Panc1 (cell line): ENCODE measurements around the gene KIRREL3. TPM values are rescaled to one million over a fixed set of nuclear protein-coding genes. Genes with fewer than 3 reads are reported as not detected.

Experiments
- ATAC-seq: fragments of 200-7000 bp; cut with Tn5 transposase; 2 replicates; pipeline ENCODE4 v1.9.1; 2020; ENCODE audit warnings: mild to moderate bottlenecking, moderate library complexity
- BruUV-seq: library from RNA; stranded (reverse); fragments of 400-500 nt; replicated peaks from 2 replicates; lab custom pipeline; 2021; lab: Mats Ljungman, UMichigan
- CTCF ChIA-PET: fragments of 300-600 bp; sonication (Branson Sonifier 250); formaldehyde crosslinking; loops from one replicate; lab custom pipeline; 2022; ENCODE audit warnings: antibody characterized with exemption; lab: Charles Lee
- POLR2A ChIA-PET: fragments of 300-600 bp; sonication (Branson Sonifier 250); formaldehyde crosslinking; loops from one replicate; lab custom pipeline; 2022; ENCODE audit warnings: antibody characterized with exemption; lab: Charles Lee
- DNase-seq: peaks from one replicate; pipeline ENCODE4 v3.0.0-alpha.2; 2010; ENCODE audit warnings: low read depth, low spot score
- H3K27ac ChIP-seq: 2 replicates; pipeline ENCODE4 v1.5.1; 2011; ENCODE audit warnings: mild to moderate bottlenecking, low read length, inconsistent platforms
- H3K27me3 ChIP-seq: fragments of 200-500 bp; sonication (Bioruptor generic); 2 replicates; pipeline ENCODE4 v1.6.0; 2014; ENCODE audit warnings: low read length, inconsistent platforms; ENCODE audit not compliant: control insufficient read depth, insufficient read depth
- H3K36me3 ChIP-seq: fragments of 200-500 bp; sonication (Bioruptor generic); 2 replicates; pipeline ENCODE4 v1.5.1; 2014; ENCODE audit warnings: inconsistent platforms, mild to moderate bottlenecking, low read length, moderate library complexity; ENCODE audit not compliant: control insufficient read depth, insufficient read depth
- H3K4me1 ChIP-seq: 2 replicates; pipeline ENCODE4 v1.5.1; 2011; ENCODE audit warnings: inconsistent platforms, mild to moderate bottlenecking, low read length, moderate library complexity; ENCODE audit not compliant: control insufficient read depth, insufficient read depth
- H3K4me3 ChIP-seq, 2 experiments: 2 replicates each; pipeline ENCODE4 v1.5.1; 2011 to 2012; ENCODE audit warnings: low read depth in 2 of 2, low read length in 2 of 2, mild to moderate bottlenecking in 2 of 2, inconsistent platforms in 1 of 2, moderate library complexity in 1 of 2
- H3K9me3 ChIP-seq: fragments of 200-500 bp; sonication (Bioruptor generic); 2 replicates; pipeline ENCODE4 v1.5.1; 2014; ENCODE audit warnings: low read depth, mild to moderate bottlenecking, inconsistent platforms, low read length, moderate library complexity; ENCODE audit not compliant: control insufficient read depth, insufficient read depth
- POLR2AphosphoS5 ChIP-seq: IDR thresholded peaks from 2 replicates; pipeline ENCODE4 v1.6.1; 2012; ENCODE audit warnings: mild to moderate bottlenecking, low read depth, low read length, moderate library complexity
- SIN3A ChIP-seq: IDR thresholded peaks from 2 replicates; pipeline ENCODE4 v1.6.1; 2012; ENCODE audit warnings: low read depth, mild to moderate bottlenecking, low read length, moderate library complexity, borderline replicate concordance; ENCODE audit not compliant: insufficient read depth
- TCF7L2 ChIP-seq: IDR thresholded peaks from 2 replicates; pipeline ENCODE4 v1.6.1; 2011; ENCODE audit warnings: mild to moderate bottlenecking, low read depth, low read length, inconsistent platforms
- in situ Hi-C: cut with HindIII; loops from 2 replicates; pipeline ENCODE4 v1.10.0; 2016; ENCODE audit warnings: low sequenced_read_pairs, low pct_unique_long_range_greater_than_20kb
- intact Hi-C: fragments of 100-400 bp; cut with micrococcal nuclease; formaldehyde crosslinking; loops from one replicate; pipeline ENCODE4 v1.10.0; 2022; ENCODE audit not compliant: unreplicated experiment
- total RNA-seq: library from RNA; stranded (reverse); gene quantifications from one replicate; pipeline ENCODE4 v1.2.1, GENCODE V29; 2021; ENCODE audit not compliant: unreplicated experiment
- TF ChIP-seq, protein P1 (sequence below), 2 experiments: IDR thresholded peaks; 2 replicates each; pipeline ENCODE4 v1.6.1; 2011 to 2012; ENCODE audit warnings: low read depth in 2 of 2, control low read depth in 1 of 2, low read length in 1 of 2, mild to moderate bottlenecking in 1 of 2, moderate library complexity in 1 of 2; ENCODE audit not compliant: insufficient read depth in 1 of 2
- TF ChIP-seq, protein P2 (sequence below): fragments of 450-650 bp; IDR thresholded peaks from 2 replicates; pipeline ENCODE4 v1.5.1; 2017; ENCODE audit warnings: mild to moderate bottlenecking

Gene KIRREL3
- total RNA-seq, 1 experiment from 2014 or later, result 0.36 TPM

DNA sequence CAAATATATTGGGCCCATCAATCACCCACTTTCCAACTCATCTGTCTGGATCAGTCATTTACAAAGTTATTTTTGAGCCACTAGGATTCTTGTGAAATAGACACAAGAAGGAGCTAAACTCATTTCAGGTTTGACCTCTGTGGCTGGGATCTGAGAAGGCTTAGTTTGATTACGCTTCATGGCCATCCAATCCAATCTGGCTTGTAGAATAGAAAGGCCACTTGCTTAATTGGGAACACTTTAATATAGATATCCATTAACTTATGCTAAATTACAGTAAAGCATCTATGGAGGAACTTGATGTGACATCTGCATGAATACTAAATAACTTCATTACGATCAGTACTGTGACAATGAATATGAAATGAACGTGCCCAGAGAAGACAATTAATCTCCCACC, 360.9 kb downstream of the KIRREL3 start:
- Histone ChIP-seq H3K9me3 (no peaks in the 10 kb centered on the region), H3K27me3 (peaks cover 16% of the 10 kb centered on the region), H3K4me3 (no peak overlapping the region), H3K36me3 (no peaks in the 10 kb centered on the region), H3K4me1 (no peaks in the 10 kb centered on the region), H3K27ac (no peak overlapping the region)
- DNase-seq (no peak), ATAC-seq (no peak)
- in situ Hi-C loops (no loop called here), intact Hi-C loops (no loop called here)
- TF ChIP-seq TCF7L2, result no peak
- TF ChIP-seq, protein P1, sequence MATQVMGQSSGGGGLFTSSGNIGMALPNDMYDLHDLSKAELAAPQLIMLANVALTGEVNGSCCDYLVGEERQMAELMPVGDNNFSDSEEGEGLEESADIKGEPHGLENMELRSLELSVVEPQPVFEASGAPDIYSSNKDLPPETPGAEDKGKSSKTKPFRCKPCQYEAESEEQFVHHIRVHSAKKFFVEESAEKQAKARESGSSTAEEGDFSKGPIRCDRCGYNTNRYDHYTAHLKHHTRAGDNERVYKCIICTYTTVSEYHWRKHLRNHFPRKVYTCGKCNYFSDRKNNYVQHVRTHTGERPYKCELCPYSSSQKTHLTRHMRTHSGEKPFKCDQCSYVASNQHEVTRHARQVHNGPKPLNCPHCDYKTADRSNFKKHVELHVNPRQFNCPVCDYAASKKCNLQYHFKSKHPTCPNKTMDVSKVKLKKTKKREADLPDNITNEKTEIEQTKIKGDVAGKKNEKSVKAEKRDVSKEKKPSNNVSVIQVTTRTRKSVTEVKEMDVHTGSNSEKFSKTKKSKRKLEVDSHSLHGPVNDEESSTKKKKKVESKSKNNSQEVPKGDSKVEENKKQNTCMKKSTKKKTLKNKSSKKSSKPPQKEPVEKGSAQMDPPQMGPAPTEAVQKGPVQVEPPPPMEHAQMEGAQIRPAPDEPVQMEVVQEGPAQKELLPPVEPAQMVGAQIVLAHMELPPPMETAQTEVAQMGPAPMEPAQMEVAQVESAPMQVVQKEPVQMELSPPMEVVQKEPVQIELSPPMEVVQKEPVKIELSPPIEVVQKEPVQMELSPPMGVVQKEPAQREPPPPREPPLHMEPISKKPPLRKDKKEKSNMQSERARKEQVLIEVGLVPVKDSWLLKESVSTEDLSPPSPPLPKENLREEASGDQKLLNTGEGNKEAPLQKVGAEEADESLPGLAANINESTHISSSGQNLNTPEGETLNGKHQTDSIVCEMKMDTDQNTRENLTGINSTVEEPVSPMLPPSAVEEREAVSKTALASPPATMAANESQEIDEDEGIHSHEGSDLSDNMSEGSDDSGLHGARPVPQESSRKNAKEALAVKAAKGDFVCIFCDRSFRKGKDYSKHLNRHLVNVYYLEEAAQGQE (IDR thresholded peaks at IDR 0.05; ENCODE audit: insufficient read depth in 1 of 2, low read depth in 2 of 2, low read length in 1 of 2), result no peak
- TF ChIP-seq POLR2AphosphoS5, result no peak
- TF ChIP-seq, protein P2, sequence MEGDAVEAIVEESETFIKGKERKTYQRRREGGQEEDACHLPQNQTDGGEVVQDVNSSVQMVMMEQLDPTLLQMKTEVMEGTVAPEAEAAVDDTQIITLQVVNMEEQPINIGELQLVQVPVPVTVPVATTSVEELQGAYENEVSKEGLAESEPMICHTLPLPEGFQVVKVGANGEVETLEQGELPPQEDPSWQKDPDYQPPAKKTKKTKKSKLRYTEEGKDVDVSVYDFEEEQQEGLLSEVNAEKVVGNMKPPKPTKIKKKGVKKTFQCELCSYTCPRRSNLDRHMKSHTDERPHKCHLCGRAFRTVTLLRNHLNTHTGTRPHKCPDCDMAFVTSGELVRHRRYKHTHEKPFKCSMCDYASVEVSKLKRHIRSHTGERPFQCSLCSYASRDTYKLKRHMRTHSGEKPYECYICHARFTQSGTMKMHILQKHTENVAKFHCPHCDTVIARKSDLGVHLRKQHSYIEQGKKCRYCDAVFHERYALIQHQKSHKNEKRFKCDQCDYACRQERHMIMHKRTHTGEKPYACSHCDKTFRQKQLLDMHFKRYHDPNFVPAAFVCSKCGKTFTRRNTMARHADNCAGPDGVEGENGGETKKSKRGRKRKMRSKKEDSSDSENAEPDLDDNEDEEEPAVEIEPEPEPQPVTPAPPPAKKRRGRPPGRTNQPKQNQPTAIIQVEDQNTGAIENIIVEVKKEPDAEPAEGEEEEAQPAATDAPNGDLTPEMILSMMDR, result no peak
- no peak for TF ChIP-seq SIN3A
- ChIA-PET POLR2A (no interaction called here), CTCF (no interaction called here)
- no TSS peak for BruUV-seq

DNA sequence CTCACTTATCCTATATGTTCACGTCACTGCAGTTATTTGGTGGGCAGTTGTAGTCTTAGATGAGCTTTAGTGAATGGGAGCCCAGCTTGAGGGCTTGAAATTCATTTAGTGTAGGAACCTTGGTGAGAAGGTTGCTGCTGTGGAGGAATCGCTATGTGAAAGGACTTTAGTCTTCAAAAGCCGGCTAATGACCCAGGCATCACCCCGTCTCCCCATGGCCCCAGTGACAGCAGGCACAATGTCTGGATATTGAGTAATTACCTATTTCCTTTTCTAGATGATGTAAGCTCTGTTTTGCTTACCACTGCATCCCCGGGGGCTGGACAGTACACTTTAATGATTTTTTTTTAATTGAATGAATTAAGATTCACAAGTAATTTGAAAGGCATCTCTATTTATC, 361.9 kb downstream of the KIRREL3 start:
- ATAC-seq (no peak), DNase-seq (no peak)
- Histone ChIP-seq H3K36me3 (no peaks in the 10 kb centered on the region), H3K27ac (no peak overlapping the region), H3K27me3 (peaks cover 16% of the 10 kb centered on the region), H3K4me1 (no peaks in the 10 kb centered on the region), H3K9me3 (no peaks in the 10 kb centered on the region), H3K4me3 (no peak overlapping the region)
- TF ChIP-seq SIN3A (no peak), POLR2AphosphoS5 (no peak), TCF7L2 (no peak)
- TF ChIP-seq, protein P1 (IDR thresholded peaks at IDR 0.05; ENCODE audit: insufficient read depth in 1 of 2, low read depth in 2 of 2, low read length in 1 of 2), result no peak
- TF ChIP-seq, protein P2, result no peak
- intact Hi-C loops, result no loop called here
- in situ Hi-C loops, result no loop called here
- POLR2A ChIA-PET, result no interaction called here
- no TSS peak for BruUV-seq
- CTCF ChIA-PET, result no interaction called here
